Esophagus muscularis mucosa (tissue), 4 donors: ENCODE measurements around the gene GAPDH. TPM values are rescaled to one million over a fixed set of nuclear protein-coding genes. Genes with fewer than 3 reads are reported as not detected.

Source experiments
- DNase-seq: peaks from one replicate; pipeline ENCODE4 v3.0.0-alpha.2; 2017; ENCODE audit errors: extremely low spot score
- H3K27ac ChIP-seq, 4 donors: fragments of 200-600 bp; sonication (generic); replicated peaks in 1 of 4; 1 replicate in 3 of 4; 2 replicates in 1 of 4; pipeline ENCODE4 v1.5.1; 2016 to 2019; ENCODE audit warnings: mild to moderate bottlenecking in 1 of 4
- H3K27me3 ChIP-seq, 4 donors: fragments of 200-600 bp; sonication (generic); one replicate each; pipeline versions ENCODE4 v1.5.1 to v1.6.0; 2016 to 2019
- H3K36me3 ChIP-seq, 4 donors: fragments of 200-600 bp; sonication (generic); one replicate each; pipeline ENCODE4 v1.5.1; 2016 to 2019
- H3K4me1 ChIP-seq, 4 donors: fragments of 200-600 bp; sonication (generic); one replicate each; pipeline ENCODE4 v1.5.1; 2016 to 2019
- H3K4me3 ChIP-seq, 4 donors: fragments of 200-600 bp; sonication (generic); 1 replicate in 2 of 4; 2 replicates in 2 of 4; pipeline ENCODE4 v1.5.1; 2016 to 2019; ENCODE audit warnings: mild to moderate bottlenecking in 4 of 4, moderate library complexity in 1 of 4
- H3K9me3 ChIP-seq, 4 donors: fragments of 200-600 bp; sonication (generic); 1 replicate in 3 of 4; 2 replicates in 1 of 4; pipeline ENCODE4 v1.5.1; 2016 to 2019
- EP300 ChIP-seq: sonication (generic); formaldehyde crosslinking; IDR thresholded peaks from one replicate; pipeline ENCODE4 v1.6.1; 2017; ENCODE audit warnings: antibody characterized with exemption
- POLR2A ChIP-seq: fragments of 450-650 bp; IDR thresholded peaks from one replicate; pipeline ENCODE4 v1.6.1; 2017; ENCODE audit warnings: antibody characterized with exemption, moderate library complexity, mild to moderate bottlenecking, low read depth
- POLR2AphosphoS5 ChIP-seq, 2 donors: sonication (generic); formaldehyde crosslinking; IDR thresholded peaks; one replicate each; pipeline ENCODE4 v1.6.1; 2017; ENCODE audit warnings: antibody characterized with exemption in 2 of 2
- WGBS: methylation state at CpG from one replicate; pipeline ENCODE4 v1.1.5; 2018; 5-methylcytosine and 5-hydroxymethylcytosine counted together
- intact Hi-C: fragments of 100-400 bp; cut with DNase I; formaldehyde crosslinking; loops from one replicate; pipeline ENCODE4 v1.15.1; 2023
- total RNA-seq, 4 donors: library from RNA; depleted of rRNA; stranded (reverse); fragments of >200 nt; gene quantifications; one replicate each; pipeline versions ENCODE4 v1.1.0 to v1.2.1, GENCODE V29; 2016
- TF ChIP-seq, protein P1 (sequence below), 3 experiments: fragments of 200-600 bp in 2 of 3; fragments of 450-650 bp in 1 of 3; sonication (generic) in 2 of 3; IDR thresholded peaks; one replicate each; pipeline ENCODE4 v1.5.1; 2017 to 2019; ENCODE audit warnings: antibody characterized with exemption in 3 of 3, mild to moderate bottlenecking in 2 of 3, moderate library complexity in 1 of 3

The GAPDH gene
- total RNA-seq, 4 donors from 2014 or later: 2,279 to 3,578 (median 2,742) TPM

DNA sequence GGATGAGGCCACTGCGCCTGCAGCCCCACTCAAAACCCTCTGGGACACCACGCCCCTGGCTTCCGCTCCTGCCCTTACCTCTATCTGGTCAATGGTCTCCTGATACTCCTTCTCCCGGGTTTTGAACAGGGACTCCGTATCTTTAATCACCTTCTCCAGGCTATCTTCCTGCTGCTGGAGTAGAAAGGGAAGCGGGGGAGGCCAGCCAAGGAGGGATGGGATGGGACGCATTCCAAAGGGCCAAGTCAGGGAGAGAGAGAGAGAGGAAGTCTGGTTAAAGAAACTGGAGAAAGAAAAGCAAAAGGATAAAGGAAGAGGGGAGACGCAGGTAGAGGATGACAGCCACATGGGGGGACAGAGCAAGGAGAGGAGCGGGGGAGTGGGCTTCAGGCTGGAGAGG, 13.7 kb downstream of the GAPDH start:
- Histone ChIP-seq H3K27ac (peak overlapping the region; percentile 93 to 96 (median 94)), H3K36me3 (peaks cover 7 to 77% (median 64%) of the 10 kb centered on the region in 4 donors), H3K4me3 (peak overlapping the region in 1 of 4 donors; percentile 19), H3K9me3 (no peaks in the 10 kb centered on the region), H3K27me3 (no peaks in the 10 kb centered on the region), H3K4me1 (peaks cover 53 to 58% (median 55%) of the 10 kb centered on the region in 4 donors)
- 54% methylated on average over 9 of the region's 9 CpGs for WGBS
- intact Hi-C loops: no loop called here
- no peak for DNase-seq
- TF ChIP-seq POLR2A: no peak
- TF ChIP-seq POLR2AphosphoS5 (IDR thresholded peaks at IDR 0.05): no peak
- no peak for TF ChIP-seq EP300
- TF ChIP-seq, protein P1, sequence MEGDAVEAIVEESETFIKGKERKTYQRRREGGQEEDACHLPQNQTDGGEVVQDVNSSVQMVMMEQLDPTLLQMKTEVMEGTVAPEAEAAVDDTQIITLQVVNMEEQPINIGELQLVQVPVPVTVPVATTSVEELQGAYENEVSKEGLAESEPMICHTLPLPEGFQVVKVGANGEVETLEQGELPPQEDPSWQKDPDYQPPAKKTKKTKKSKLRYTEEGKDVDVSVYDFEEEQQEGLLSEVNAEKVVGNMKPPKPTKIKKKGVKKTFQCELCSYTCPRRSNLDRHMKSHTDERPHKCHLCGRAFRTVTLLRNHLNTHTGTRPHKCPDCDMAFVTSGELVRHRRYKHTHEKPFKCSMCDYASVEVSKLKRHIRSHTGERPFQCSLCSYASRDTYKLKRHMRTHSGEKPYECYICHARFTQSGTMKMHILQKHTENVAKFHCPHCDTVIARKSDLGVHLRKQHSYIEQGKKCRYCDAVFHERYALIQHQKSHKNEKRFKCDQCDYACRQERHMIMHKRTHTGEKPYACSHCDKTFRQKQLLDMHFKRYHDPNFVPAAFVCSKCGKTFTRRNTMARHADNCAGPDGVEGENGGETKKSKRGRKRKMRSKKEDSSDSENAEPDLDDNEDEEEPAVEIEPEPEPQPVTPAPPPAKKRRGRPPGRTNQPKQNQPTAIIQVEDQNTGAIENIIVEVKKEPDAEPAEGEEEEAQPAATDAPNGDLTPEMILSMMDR (IDR thresholded peaks at IDR 0.05): no peak

DNA sequence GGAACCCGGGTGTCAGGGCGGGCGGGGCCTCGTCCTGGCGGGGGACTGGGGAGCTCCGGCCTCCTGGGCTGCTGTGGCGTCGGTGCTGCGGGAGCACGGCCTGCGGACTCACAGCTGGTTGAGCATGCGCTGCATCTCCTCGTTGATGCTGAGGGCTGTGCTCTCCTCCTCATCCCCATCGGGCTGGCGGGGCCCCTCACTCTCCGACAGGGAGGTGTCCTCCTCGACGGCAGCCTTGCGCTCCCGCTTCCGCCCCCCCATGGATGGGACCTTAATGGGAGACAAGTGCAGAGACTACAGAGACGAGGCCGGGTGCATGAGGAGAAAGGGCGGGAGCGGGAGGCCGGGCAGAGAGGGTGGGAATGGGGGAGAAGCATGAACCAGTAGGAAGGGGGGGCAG, 14.2 kb downstream of the GAPDH start:
- H3K27ac ChIP-seq: peak overlapping the region; percentile 93 to 96 (median 94)
- peaks cover 7 to 71% (median 59%) of the 10 kb centered on the region in 4 donors for H3K36me3 ChIP-seq
- 72% methylated on average over 23 of the region's 26 CpGs for WGBS
- no peaks in the 10 kb centered on the region for H3K9me3 ChIP-seq
- DNase-seq: no peak
- H3K4me3 ChIP-seq: peak overlapping the region in 1 of 4 donors; percentile 19
- H3K4me1 ChIP-seq: peaks cover 58 to 64% (median 61%) of the 10 kb centered on the region in 4 donors
- intact Hi-C loops: no loop called here
- no peaks in the 10 kb centered on the region for H3K27me3 ChIP-seq
- TF ChIP-seq EP300: no peak
- no peak for TF ChIP-seq POLR2A
- TF ChIP-seq, protein P1 (IDR thresholded peaks at IDR 0.05): no peak
- no peak for TF ChIP-seq POLR2AphosphoS5 (IDR thresholded peaks at IDR 0.05)

DNA sequence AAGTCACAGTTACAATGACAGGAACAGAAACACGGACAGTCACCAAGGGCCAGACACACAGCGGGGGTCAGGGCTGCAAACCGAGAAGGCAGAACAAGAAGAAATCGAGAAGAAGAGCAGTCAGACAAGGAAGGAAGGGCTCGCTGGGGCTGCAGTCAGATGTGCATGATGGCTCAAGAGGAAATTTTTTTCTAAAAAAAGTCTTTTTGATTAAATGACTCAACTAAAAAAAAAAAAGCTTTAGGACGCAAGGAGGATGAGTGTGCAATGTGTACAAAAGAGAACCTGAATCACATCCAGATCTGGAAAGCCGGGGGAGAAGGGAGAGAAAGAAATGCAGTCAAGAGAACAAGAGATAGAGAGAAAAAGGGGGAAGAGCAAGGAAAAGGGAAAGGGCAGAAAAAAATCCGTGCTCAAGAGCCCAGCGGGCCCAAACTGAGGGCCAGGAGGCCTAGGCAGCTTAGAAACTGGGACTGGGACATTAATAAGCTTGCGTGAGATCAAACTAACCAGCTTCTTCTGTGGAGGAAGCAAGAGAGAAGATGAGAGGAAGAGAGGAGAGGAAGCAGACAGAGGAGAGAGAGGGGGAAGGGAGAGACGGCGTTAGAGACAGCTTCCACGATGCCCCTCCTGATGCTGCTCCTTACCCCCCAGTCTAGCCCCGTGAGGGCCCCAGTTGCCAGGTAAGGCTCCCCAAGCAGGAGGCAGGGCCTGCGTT, 14.8 kb downstream of the GAPDH start:
- intact Hi-C loops: no loop called here
- H3K4me3 ChIP-seq: peak overlapping the region in 1 of 4 donors; percentile 0
- DNase-seq: no peak
- H3K36me3 ChIP-seq: peaks cover 6 to 69% (median 55%) of the 10 kb centered on the region in 4 donors
- TF ChIP-seq POLR2A (no peak), POLR2AphosphoS5 (IDR thresholded peaks at IDR 0.05) (no peak), EP300 (no peak)
- TF ChIP-seq, protein P1 (IDR thresholded peaks at IDR 0.05): no peak
- H3K27ac ChIP-seq: peak overlapping the region; percentile 93 to 96 (median 94)
- H3K4me1 ChIP-seq: peaks cover 63 to 70% (median 67%) of the 10 kb centered on the region in 4 donors
- H3K27me3 ChIP-seq: no peaks in the 10 kb centered on the region
- 65% methylated on average over 15 of the region's 15 CpGs for WGBS
- no peaks in the 10 kb centered on the region for H3K9me3 ChIP-seq

DNA sequence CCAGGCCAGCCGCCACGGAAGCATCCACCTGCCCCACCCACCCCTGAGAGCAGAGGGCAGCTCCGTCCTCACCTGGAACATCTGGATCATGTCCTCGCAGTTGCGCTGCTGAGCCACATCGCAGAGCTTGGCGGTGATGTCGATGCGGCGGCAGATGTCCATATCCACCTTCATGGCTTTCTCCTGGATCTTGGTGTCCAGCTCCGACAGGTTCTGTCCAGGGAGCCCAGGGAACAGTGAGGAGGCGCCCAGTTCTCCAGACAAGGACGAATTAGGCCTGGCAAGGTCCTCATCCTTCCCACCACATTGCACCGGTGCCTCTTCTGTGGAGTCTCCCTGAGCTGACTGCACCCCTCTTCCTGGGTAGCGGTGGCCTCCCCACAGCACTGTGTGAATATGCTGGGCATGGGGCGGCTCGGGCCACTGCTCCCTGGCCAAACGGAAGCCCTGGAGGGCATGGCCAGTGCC, 15.4 kb downstream of the GAPDH start:
- intact Hi-C loops: no loop called here
- TF ChIP-seq POLR2A: no peak
- TF ChIP-seq, protein P1 (IDR thresholded peaks at IDR 0.05): no peak
- no peak for TF ChIP-seq EP300
- TF ChIP-seq POLR2AphosphoS5 (IDR thresholded peaks at IDR 0.05): no peak
- Histone ChIP-seq H3K4me3 (no peak overlapping the region), H3K27me3 (no peaks in the 10 kb centered on the region), H3K27ac (peak overlapping the region; percentile 93 to 96 (median 94)), H3K36me3 (peaks cover under 1 to 63% (median 49%) of the 10 kb centered on the region in 4 donors), H3K9me3 (no peaks in the 10 kb centered on the region), H3K4me1 (peaks cover 68 to 76% (median 73%) of the 10 kb centered on the region in 4 donors)
- 88% methylated on average over 18 of the region's 18 CpGs for WGBS
- no peak for DNase-seq
